Stimulated activated naive CD4-positive, alpha-beta T cell (primary cell): ENCODE data around the gene TRAPPC3L.

Source experiments
- DNase-seq, 6 experiments: peaks; one replicate each; lab custom pipeline; 2025; lab: John Stamatoyannopoulos, UW

The TRAPPC3L gene

DNA sequence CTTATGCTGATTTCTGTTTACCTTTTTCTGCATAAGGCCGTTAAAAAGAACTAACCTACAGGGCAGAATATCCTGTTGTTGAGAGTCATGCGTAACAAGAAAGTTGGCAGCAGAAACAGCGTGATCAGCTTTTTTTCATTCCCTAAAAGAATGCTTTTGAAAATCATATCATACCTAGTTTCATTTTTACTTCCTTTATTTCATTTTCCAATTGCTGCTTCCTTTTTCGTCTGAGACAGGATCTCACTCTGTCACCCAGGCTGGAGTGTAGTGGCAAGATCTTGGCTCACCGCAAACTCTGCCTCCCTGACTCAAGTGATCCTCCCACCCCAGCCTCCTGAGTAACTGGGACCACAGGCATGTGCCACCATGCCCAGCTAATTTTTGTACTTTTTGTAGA, 80.2 kb downstream of the TRAPPC3L start:
- peak in 1 of 6 experiments; percentile 1 for DNase-seq

DNA sequence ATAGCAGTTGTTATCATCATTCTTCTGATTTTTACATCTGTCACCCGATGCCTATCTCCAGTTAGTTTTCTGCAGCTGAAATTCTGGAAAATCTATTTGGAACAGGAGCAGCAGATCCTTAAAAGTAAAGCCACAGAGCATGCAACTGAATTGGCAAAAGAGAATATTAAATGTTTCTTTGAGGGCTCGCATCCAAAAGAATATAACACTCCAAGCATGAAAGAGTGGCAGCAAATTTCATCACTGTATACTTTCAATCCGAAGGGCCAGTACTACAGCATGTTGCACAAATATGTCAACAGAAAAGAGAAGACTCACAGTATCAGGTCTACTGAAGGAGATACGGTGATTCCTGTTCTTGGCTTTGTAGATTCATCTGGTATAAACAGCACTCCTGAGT, 82.2 kb downstream of the TRAPPC3L start:
- no peak for DNase-seq

DNA sequence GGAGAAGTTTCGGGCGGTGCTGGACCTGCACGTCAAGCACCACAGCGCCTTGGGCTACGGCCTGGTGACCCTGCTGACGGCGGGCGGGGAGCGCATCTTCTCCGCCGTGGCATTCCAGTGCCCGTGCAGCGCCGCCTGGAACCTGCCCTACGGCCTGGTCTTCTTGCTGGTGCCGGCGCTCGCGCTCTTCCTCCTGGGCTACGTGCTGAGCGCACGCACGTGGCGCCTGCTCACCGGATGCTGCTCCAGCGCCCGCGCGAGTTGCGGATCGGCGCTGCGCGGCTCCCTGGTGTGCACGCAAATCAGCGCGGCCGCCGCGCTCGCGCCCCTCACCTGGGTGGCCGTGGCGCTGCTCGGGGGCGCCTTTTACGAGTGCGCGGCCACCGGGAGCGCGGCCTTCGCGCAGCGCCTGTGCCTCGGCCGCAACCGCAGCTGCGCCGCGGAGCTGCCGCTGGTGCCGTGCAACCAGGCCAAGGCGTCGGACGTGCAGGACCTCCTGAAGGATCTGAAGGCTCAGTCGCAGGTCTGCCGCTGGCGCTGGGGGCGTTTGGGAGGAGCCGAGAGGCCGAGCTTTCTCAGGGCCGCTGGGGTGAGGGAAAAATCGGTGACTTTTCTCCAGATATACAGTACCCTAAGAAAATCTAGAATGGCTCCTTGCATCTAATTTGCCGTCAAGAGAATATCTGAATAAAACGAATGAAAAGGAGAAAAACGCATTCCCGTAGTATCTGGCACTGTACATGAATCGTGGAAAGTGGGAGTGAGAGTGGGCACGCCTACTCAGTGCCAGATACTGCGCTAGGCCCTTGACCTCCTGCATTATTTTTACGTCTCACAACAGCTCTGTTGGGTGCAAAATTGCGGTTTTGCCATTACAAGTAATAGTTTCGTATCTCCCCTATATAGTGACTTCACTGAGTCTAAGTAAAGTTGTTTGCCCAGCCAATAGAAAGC, 83.3 kb downstream of the TRAPPC3L start:
- DNase-seq: peak; percentile 6 to 62 (median 18)

DNA sequence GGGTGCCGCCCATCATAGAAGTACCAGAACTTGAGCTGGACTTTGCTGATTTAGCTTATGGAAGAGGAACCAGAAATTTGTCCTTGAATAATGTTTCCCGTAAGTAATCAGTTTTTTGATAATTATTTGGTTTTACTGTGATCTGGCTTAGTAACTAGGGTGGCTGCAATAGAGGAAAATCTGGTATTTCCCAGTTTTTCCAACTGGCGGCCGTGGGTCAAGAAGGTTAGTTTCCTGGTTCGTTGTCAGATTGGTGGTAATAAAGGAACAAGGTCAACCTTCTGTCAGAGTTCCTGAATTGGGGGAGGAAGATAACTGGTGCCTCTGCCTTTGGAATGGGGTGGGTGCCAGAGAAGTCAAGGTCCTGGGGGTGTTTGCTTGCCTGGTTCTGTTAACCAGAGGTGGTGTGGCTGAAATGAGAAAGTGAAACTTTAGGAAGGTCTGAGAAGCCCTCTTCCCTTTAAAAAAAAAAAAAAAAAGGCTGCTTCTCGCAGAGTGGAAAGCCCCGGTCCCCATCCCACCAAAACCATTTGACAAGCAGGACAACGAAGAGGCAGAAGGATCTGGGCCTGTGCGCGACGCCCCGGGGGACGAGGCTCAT, 84.1 kb downstream of the TRAPPC3L start, which contains the start of gene CALHM6:
CALHM6 (plus strand) TSS at position 45 of the 601 bp plus-strand sequence; CDS start at position 600, 555 bp downstream.
- no peak for DNase-seq

GRCh38 chr6:116459927-116460326, 85.6 kb downstream of the TRAPPC3L start:
- no peak for DNase-seq

GRCh38 chr6:116458264-116458663, 87.2 kb downstream of the TRAPPC3L start:
- no peak for DNase-seq

DNA sequence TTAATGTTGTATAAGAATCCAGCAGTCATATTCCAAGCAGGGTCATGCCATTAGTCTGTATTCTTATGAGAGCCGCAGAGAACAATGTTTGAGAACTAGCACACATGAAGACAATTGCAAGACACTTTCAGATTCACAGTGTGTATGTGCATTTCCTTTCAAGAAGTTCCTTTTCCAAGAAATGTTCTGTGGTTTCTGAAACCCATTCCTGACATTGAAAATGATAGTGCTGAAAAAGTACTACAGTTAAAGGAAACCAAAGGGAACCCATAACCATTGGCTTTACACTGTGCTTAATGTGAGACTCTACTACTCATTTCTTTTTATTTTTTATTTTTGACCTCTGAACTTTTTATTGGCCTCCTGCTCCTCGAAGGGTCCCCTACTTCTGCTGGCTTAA, 88.6 kb downstream of the TRAPPC3L start:
- no peak for DNase-seq

GRCh38 chr6:116456106-116456505, 89.4 kb downstream of the TRAPPC3L start:
- DNase-seq: no peak

DNA sequence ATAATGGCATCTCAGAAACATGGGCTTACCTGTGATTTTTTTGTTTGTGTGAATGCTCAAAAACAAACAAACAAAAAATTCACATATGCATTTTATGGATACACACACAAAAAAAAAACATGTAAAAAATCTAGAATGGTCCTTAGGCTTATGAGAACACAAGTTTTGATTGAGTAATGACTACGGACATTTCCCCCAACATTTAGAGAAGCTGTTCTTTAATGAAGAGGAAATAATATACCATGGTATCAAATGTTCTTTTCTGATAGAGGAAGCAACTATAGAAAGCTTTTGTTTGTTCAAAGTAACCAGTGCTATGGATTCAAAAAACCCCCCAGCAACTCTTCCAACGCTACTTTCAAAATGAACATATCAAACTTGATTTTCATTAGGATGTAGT, 93.0 kb downstream of the TRAPPC3L start:
- no peak for DNase-seq

DNA sequence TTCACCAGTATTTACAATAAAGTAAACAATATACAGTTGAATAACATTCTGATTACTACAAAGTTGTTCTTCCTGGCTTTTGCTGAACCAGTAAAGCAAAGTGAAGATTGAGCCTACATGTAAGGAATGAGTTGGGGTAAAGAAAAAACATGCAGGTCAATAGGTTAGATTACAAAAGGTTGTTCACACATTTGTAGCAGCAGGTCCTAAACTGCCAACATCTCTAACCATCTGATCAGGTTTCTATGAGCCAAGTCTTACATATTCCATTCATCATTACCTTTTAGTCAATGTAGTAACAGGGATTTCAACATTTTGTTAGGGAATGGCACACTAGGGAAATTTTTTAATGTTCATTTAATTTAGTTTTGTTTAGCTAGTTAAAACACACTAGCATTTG, 93.6 kb downstream of the TRAPPC3L start:
- DNase-seq: no peak

DNA sequence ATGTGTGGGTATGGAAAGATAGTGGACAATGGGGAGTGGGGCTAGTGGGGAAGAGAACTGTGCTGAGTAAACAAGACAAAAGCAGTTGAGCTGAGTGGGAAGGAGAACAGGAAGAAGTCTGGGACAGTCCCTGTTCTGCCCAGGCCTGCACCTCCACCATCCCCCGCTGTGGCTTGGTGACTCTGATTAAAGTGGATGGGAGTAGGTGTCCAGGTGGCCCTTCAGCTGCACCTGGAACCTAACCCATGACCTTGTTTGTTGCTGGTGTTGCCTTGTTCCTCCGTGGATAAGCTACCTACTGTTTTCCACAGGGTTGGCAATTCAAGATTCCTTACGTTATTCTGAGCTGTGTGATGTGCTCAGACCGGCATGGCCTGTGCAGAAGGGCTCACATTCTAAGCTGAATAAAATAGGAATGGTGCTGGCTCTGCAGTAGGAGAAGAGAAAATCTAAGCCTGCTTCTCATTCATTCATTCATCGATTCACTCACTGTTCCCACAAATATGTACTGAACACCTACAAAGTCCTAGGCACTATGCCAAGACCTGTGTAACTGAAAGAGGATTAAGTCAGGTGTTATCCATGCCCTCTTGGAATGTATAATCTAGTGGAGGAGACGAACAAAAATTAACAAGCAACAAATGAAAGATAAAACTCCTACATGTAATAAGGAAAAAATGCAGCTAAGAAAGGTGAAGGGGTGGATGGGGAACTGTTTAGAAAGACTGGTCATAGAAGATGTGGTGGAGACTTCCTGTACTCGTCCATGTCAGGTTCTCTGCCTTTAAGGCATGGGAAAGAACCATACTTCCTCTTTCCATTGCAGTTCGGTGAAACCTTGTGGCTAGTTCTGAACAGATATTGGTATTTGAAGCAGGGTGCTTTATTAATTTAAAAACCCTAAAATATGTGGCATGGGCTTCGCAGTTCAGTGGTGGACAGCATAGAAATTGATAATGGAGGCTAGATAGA, 94.4 kb downstream of the TRAPPC3L start:
- no peak for DNase-seq

GRCh38 chr6:116450185-116450710, 95.2 kb downstream of the TRAPPC3L start:
- no peak for DNase-seq

DNA sequence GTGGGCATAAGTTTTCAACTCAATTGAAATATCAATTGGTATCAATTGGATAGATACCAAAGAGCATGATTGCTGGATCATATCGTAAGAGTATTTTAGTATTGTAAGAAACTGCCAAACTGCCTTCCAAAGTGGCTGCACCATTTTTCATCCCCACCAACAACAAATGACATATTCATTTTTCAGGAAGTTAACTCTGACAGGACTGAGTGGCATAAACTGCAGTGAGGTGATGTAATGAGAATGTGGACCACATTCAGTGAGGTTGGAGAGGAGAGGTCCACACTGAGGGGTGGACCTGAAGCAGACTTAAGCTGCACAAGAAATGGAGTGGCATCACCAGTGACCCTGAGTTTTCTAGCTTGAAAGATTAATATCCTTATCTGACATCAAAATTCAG, 95.9 kb downstream of the TRAPPC3L start:
- no peak for DNase-seq

- DNase-seq: no peak
Measured at GRCh38 chr6:116447496-116448011, 97.9 kb downstream of the TRAPPC3L start.

GRCh38 chr6:116447052-116447451, 98.4 kb downstream of the TRAPPC3L start:
- no peak for DNase-seq

DNA sequence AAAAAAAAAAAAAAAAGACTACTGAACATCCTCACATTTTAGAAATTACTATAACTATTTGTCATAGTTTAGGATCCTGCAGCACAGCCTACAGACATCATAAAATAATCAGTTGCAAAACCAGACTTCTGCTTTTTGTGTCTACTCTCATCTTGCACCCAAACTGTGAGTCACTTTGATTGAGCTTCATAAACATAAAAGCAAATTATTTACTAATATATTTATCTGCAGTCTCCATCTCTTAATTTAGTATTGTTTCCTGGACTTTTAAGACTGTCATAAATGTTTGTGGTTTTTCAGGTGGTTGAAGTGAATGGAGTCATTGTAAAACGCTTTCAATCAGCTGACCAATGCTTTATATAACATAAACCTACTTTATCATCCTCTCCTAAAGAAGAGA, 99.1 kb downstream of the TRAPPC3L start:
- DNase-seq: no peak

DNA sequence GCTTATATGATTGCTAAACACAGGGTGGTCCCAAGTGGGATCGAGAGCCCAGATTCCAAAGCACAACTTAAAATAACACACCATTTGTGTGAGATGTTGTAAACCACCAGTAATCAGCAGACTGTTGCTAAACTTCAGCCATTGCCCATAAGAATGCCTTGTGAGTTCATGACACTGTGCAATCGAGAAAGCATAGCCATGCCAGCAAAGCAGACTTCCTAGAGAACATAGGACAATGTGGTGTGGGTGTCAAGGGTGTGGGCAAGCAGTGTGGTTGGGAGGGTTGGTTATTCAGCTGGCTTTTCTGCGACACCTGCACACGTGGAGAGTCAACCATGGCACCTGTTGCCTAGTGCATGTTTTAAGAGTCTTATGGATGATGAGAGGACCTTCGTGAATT, 100.4 kb downstream of the TRAPPC3L start:
- no peak for DNase-seq
